HCT116 (cell line): ENCODE data around the gene UBA6. TPM values are rescaled to one million over a fixed set of nuclear protein-coding genes. Genes with fewer than 3 reads are reported as not detected.

ENCODE experiments used
- ATAC-seq: fragments of 200-7000 bp; cut with Tn5 transposase; 2 replicates; pipeline ENCODE4 v1.9.1; 2020; ENCODE audit warnings: mild to moderate bottlenecking, moderate library complexity
- BruUV-seq: library from RNA; stranded (reverse); fragments of 400-500 nt; replicated peaks from 2 replicates; lab custom pipeline; 2021; lab: Mats Ljungman, UMichigan
- CTCF ChIA-PET: fragments of 300-600 bp; sonication (Branson Sonifier 250); formaldehyde crosslinking; loops from one replicate; lab custom pipeline; 2021; ENCODE audit warnings: antibody characterized with exemption; lab: Charles Lee
- POLR2A ChIA-PET: fragments of 300-600, 350-600 bp; sonication (Branson Sonifier 250); formaldehyde crosslinking; loops from one replicate; lab custom pipeline; 2021; ENCODE audit warnings: antibody characterized with exemption; lab: Charles Lee
- RAD21 ChIA-PET, 2 experiments: fragments of 300-600 bp; sonication (Branson Sonifier 250); formaldehyde crosslinking; loops; one replicate each; lab custom pipeline; 2023; ENCODE audit warnings: low total read pairs in 2 of 2; ENCODE audit not compliant: uncharacterized antibody in 2 of 2, unreplicated experiment in 2 of 2, low non-redundant PET in 1 of 2; lab: Charles Lee
- DNase-seq: peaks from one replicate; pipeline ENCODE4 v3.0.0-alpha.2; 2010; ENCODE audit warnings: low read depth, low spot score
- H2AFZ ChIP-seq: fragments of 200-600 bp; shearing (Covaris generic), sonication (generic); 2 replicates; pipeline ENCODE4 v1.6.1; 2017; ENCODE audit warnings: low read depth, mixed run types, mixed read lengths, antibody characterized with exemption, low read length; ENCODE audit not compliant: poor library complexity, severe bottlenecking
- H3K27ac ChIP-seq: 2 replicates; pipeline ENCODE4 v1.5.1; 2012; ENCODE audit warnings: low read depth, low read length
- H3K27me3 ChIP-seq: fragments of 200-600 bp; sonication (generic); 2 replicates; pipeline ENCODE4 v1.6.1; 2016; ENCODE audit warnings: mixed run types, low read length, mixed read lengths; ENCODE audit not compliant: insufficient read depth
- H3K36me3 ChIP-seq, 2 experiments: fragments of 200-500 bp in 1 of 2; fragments of 200-600 bp in 1 of 2; sonication (Bioruptor generic) in 1 of 2; sonication (generic) in 1 of 2; 2 replicates each; pipeline versions ENCODE4 v1.5.1 to v1.6.1; 2014 to 2016; ENCODE audit warnings: low read length in 2 of 2, inconsistent platforms in 1 of 2, mixed read lengths in 1 of 2, mixed run types in 1 of 2; ENCODE audit not compliant: insufficient read depth in 2 of 2, control insufficient read depth in 1 of 2
- H3K4me1 ChIP-seq, 2 experiments: fragments of 200-600 bp in 1 of 2; sonication (generic) in 1 of 2; 2 replicates each; pipeline versions ENCODE4 v1.5.1 to v1.6.1; 2012 to 2017; ENCODE audit warnings: low read length in 2 of 2, inconsistent platforms in 1 of 2, mild to moderate bottlenecking in 1 of 2, mixed read lengths in 1 of 2, mixed run types in 1 of 2, moderate library complexity in 1 of 2; ENCODE audit not compliant: insufficient read depth in 2 of 2, control insufficient read depth in 1 of 2
- H3K4me2 ChIP-seq: fragments of 200-600 bp; sonication (generic); 2 replicates; pipeline ENCODE4 v1.6.1; 2017; ENCODE audit warnings: mixed run types, low read length, mixed read lengths
- H3K4me3 ChIP-seq, 2 experiments: fragments of 200-600 bp in 1 of 2; sonication (generic) in 1 of 2; replicated peaks in 1 of 2; 2 replicates each; pipeline ENCODE4 v1.5.1; 2011 to 2016; ENCODE audit warnings: low read length in 2 of 2, control low read depth in 1 of 2, low read depth in 1 of 2, mild to moderate bottlenecking in 1 of 2, mixed read lengths in 1 of 2, mixed run types in 1 of 2
- H3K79me2 ChIP-seq: fragments of 200-600 bp; sonication (generic); 2 replicates; pipeline ENCODE4 v1.6.1; 2017; ENCODE audit warnings: mild to moderate bottlenecking, mixed run types, low read length, moderate library complexity, mixed read lengths; ENCODE audit not compliant: insufficient read depth
- H3K9ac ChIP-seq: fragments of 200-600 bp; sonication (generic); 2 replicates; pipeline ENCODE4 v1.6.1; 2016; ENCODE audit warnings: low read length, mixed read lengths
- H3K9me2 ChIP-seq: fragments of 200-600 bp; sonication (generic), shearing (Covaris generic); 2 replicates; pipeline ENCODE4 v1.6.1; 2017; ENCODE audit warnings: mixed run types, mild to moderate bottlenecking, moderate library complexity; ENCODE audit not compliant: insufficient read depth
- H3K9me3 ChIP-seq, 2 experiments: fragments of 200-500 bp in 1 of 2; fragments of 200-600 bp in 1 of 2; sonication (Bioruptor generic) in 1 of 2; sonication (generic) in 1 of 2; 2 replicates each; pipeline ENCODE4 v1.6.1; 2014 to 2017; ENCODE audit warnings: low read length in 2 of 2, mixed read lengths in 2 of 2, inconsistent platforms in 1 of 2, low read depth in 1 of 2, mild to moderate bottlenecking in 1 of 2, mixed run types in 1 of 2, moderate library complexity in 1 of 2; ENCODE audit not compliant: control insufficient read depth in 1 of 2, insufficient read depth in 1 of 2
- H4K20me1 ChIP-seq: fragments of 200-600 bp; sonication (generic), shearing (Covaris generic); 2 replicates; pipeline ENCODE4 v1.6.1; 2017; ENCODE audit warnings: mixed run types, mild to moderate bottlenecking, moderate library complexity; ENCODE audit not compliant: insufficient read depth
- ATF3 ChIP-seq: IDR thresholded peaks from 2 replicates; pipeline ENCODE4 v1.6.1; 2012
- CBX3 ChIP-seq: IDR thresholded peaks from 2 replicates; pipeline ENCODE4 v1.6.1; 2012; ENCODE audit warnings: low read depth
- CEBPB ChIP-seq: IDR thresholded peaks from 2 replicates; pipeline ENCODE4 v1.6.1; 2012; ENCODE audit warnings: low read depth
- EGR1 ChIP-seq: IDR thresholded peaks from 2 replicates; pipeline ENCODE4 v1.6.1; 2012; ENCODE audit warnings: low read depth
- ELF1 ChIP-seq: IDR thresholded peaks from 2 replicates; pipeline ENCODE4 v1.6.1; 2012; ENCODE audit warnings: low read depth, borderline replicate concordance
- FOSL1 ChIP-seq: IDR thresholded peaks from 2 replicates; pipeline ENCODE4 v1.6.1; 2012; ENCODE audit warnings: low read depth
- JUND ChIP-seq: IDR thresholded peaks from 2 replicates; pipeline ENCODE4 v1.6.1; 2012
- POLR2A ChIP-seq: IDR thresholded peaks from 2 replicates; pipeline ENCODE4 v1.7.0; 2011; ENCODE audit warnings: borderline replicate concordance; ENCODE audit not compliant: insufficient read depth, insufficient read length; ENCODE audit errors: extremely low read depth
- POLR2AphosphoS5 ChIP-seq: IDR thresholded peaks from 2 replicates; pipeline ENCODE4 v1.6.1; 2011; ENCODE audit warnings: mild to moderate bottlenecking, low read depth, low read length, moderate library complexity
- RAD21 ChIP-seq: IDR thresholded peaks from 2 replicates; pipeline ENCODE4 v1.6.1; 2012; ENCODE audit warnings: low read depth, mild to moderate bottlenecking
- REST ChIP-seq: IDR thresholded peaks from 2 replicates; pipeline ENCODE4 v1.6.1; 2012; ENCODE audit warnings: low read depth
- SIN3A ChIP-seq: IDR thresholded peaks from 2 replicates; pipeline ENCODE4 v1.6.1; 2012; ENCODE audit warnings: low read depth
- SRF ChIP-seq: IDR thresholded peaks from 2 replicates; pipeline ENCODE4 v1.6.1; 2012; ENCODE audit warnings: low read depth
- TCF7L2 ChIP-seq: IDR thresholded peaks from 2 replicates; pipeline ENCODE4 v1.7.0; 2011; ENCODE audit warnings: borderline replicate concordance, inconsistent platforms; ENCODE audit not compliant: insufficient read depth, insufficient read length; ENCODE audit errors: extremely low read depth
- YY1 ChIP-seq: IDR thresholded peaks from 2 replicates; pipeline ENCODE4 v1.6.1; 2011; ENCODE audit warnings: low read length, low read depth, moderate library complexity, mild to moderate bottlenecking; ENCODE audit not compliant: insufficient replicate concordance; ENCODE audit errors: extremely low read depth
- ZBTB33 ChIP-seq: IDR thresholded peaks from 2 replicates; pipeline ENCODE4 v1.6.1; 2011; ENCODE audit warnings: mild to moderate bottlenecking, low read length, moderate library complexity; ENCODE audit not compliant: insufficient replicate concordance; ENCODE audit errors: extremely low read depth
- ZFX ChIP-seq: fragments of 450-650 bp; IDR thresholded peaks from 2 replicates; pipeline ENCODE4 v1.6.1; 2017
- ZNF274 ChIP-seq: fragments of 200-500 bp; sonication (Bioruptor generic); IDR thresholded peaks from 2 replicates; pipeline ENCODE4 v1.6.1; 2014; ENCODE audit warnings: mild to moderate bottlenecking, low read depth, low read length, inconsistent platforms
- intact Hi-C: fragments of 100-400 bp; cut with micrococcal nuclease; formaldehyde crosslinking; loops from 2 replicates; pipeline ENCODE4 v1.10.0; 2022
- total RNA-seq: library from RNA; stranded (reverse); gene quantifications from one replicate; pipeline ENCODE4 v1.2.1, GENCODE V29; 2021; ENCODE audit not compliant: unreplicated experiment
- TF ChIP-seq, protein P1 (sequence below): IDR thresholded peaks from 2 replicates; pipeline ENCODE4 v1.6.1; 2012

The UBA6 gene
- total RNA-seq, 1 experiment from 2014 or later = 98.9 TPM

DNA sequence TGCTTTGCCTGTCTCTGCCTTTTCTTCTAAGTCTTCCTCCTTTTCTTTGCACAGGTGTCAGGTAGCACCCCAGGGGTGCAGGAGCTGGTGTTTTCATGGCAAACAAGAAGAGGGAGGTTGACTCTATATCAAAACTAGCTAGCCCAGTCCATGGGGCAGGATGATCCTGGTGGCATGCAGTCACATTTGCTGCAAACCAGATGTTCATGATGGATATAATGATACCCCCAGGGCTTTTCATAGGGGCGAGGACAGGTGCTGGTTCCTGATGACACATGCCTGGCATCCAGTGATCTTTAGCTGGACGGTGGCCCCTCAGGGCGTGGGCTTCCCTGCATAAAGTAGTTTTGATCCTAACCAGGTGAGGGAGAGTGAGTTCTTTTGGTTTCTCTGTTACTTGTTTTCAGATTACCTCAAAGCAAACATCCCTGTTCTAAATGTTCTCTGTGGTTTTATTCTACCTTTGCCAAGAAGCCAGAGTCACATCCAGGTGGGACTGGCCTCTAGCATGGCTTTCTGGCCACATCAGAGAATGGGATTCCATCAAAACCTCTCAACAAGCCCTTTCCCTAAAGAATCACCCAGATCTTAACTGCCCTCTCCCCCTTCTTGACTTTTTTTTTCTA, 11.2 kb upstream of the UBA6 start:
- ChIA-PET CTCF (interaction anchor here (1.2 kb wide), 1 partner anchor 34 kb away, joined by 3 read pairs; no protein-coding TSS in a partner anchor), POLR2A (interaction anchor here (3.6 kb wide), 1 partner anchor 11 kb away, joined by 12 read pairs; the partner anchor contains the start of gene UBA6), RAD21 (no interaction called here)
- Histone ChIP-seq H3K4me2 (no peak overlapping the region), H4K20me1 (no peaks in the 10 kb centered on the region), H3K9me3 (no peaks in the 10 kb centered on the region), H2AFZ (no peak overlapping the region), H3K79me2 (peaks cover 33% of the 10 kb centered on the region), H3K27me3 (no peaks in the 10 kb centered on the region), H3K9me2 (no peaks in the 10 kb centered on the region), H3K27ac (no peak overlapping the region), H3K36me3 (no peaks in the 10 kb centered on the region), H3K4me1 (peaks cover 0 to 30% of the 10 kb centered on the region in 2 experiments; a peak in 2 of 4 replicates), H3K4me3 (no peak overlapping the region), H3K9ac (no peak overlapping the region)
- TF ChIP-seq EGR1 (no peak), FOSL1 (no peak), YY1 (no peak), RAD21 (no peak), ZBTB33 (no peak), POLR2AphosphoS5 (no peak), CEBPB (no peak), JUND (no peak), ZFX (no peak), ATF3 (no peak), SRF (no peak), TCF7L2 (no peak), ELF1 (no peak), CBX3 (no peak), SIN3A (no peak), REST (no peak), POLR2A (no peak), ZNF274 (no peak)
- TF ChIP-seq, protein P1, sequence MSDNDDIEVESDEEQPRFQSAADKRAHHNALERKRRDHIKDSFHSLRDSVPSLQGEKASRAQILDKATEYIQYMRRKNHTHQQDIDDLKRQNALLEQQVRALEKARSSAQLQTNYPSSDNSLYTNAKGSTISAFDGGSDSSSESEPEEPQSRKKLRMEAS = no peak
- DNase-seq = no peak
- no TSS peak for BruUV-seq
- ATAC-seq = no peak
- intact Hi-C loops = no loop called here
